K562 (cell line): ENCODE results near the gene SP100. TPM values are rescaled to one million over a fixed set of nuclear protein-coding genes. Genes with fewer than 3 reads are reported as not detected.

ENCODE experiments used
- ATAC-seq: fragments of 200-7000 bp; cut with Tn5 transposase; 3 replicates; pipeline ENCODE4 v1.9.1; 2020; ENCODE audit warnings: moderate library complexity
- BruUV-seq: library from RNA; stranded (reverse); fragments of 400-500 nt; replicated peaks from 2 replicates; lab custom pipeline; 2021; lab: Mats Ljungman, UMichigan
- CTCF ChIA-PET: fragments of 300-600 bp; formaldehyde crosslinking; extraction: SDS; loops from one replicate; lab custom pipeline; 2021; ENCODE audit warnings: low intra/inter-chr PET ratio; lab: Yijun Ruan, JAX
- POLR2A ChIA-PET: fragments of 300-600, 350-650 bp; sonication (Branson Sonifier 250); formaldehyde crosslinking; extraction: SDS; loops from one replicate; lab custom pipeline; 2021; ENCODE audit warnings: antibody characterized with exemption, inconsistent platforms; lab: Yijun Ruan, JAX
- DNase-seq, 4 experiments: peaks; one replicate each; pipeline versions ENCODE4 v3.0.0 to v3.0.0-alpha.2; 2011 to 2018; ENCODE audit warnings: low spot score in 3 of 4, mixed read lengths in 3 of 4; ENCODE audit errors: extremely low read depth in 1 of 4
- FAIRE-seq: peaks from 2 replicates; lab custom pipeline; 2011; peaks lifted over from hg19 to GRCh38; lab: Jason Lieb, UNC
- H2AFZ ChIP-seq: 2 replicates; pipeline ENCODE4 v1.6.0; 2011; ENCODE audit warnings: low read depth, low read length, control low read depth, inconsistent platforms
- H3K27ac ChIP-seq: fragments of 200-600 bp; 3 replicates; pipeline ENCODE4 v1.8.0; 2011; ENCODE audit warnings: low read depth, mild to moderate bottlenecking, control low read depth, inconsistent platforms, low read length, moderate library complexity, mixed read lengths; ENCODE audit errors: extremely low read depth
- H3K27me3 ChIP-seq, 2 experiments: fragments of 300-600 bp in 1 of 2; 2 replicates in 1 of 2; 3 replicates in 1 of 2; pipeline versions ENCODE4 v1.6.0 to v1.8.0; 2011; ENCODE audit warnings: inconsistent platforms in 2 of 2, low read length in 2 of 2, mild to moderate bottlenecking in 1 of 2, mixed read lengths in 1 of 2, moderate library complexity in 1 of 2; ENCODE audit not compliant: control insufficient read depth in 2 of 2, insufficient read depth in 2 of 2
- H3K36me3 ChIP-seq: fragments of 300-600 bp; 3 replicates; pipeline ENCODE4 v1.8.0; 2011; ENCODE audit warnings: mild to moderate bottlenecking, low read length, inconsistent platforms; ENCODE audit not compliant: control insufficient read depth, insufficient read depth
- H3K4me1 ChIP-seq, 2 experiments: fragments of 200-600 bp in 1 of 2; replicated peaks in 1 of 2; 2 replicates in 1 of 2; 3 replicates in 1 of 2; pipeline versions ENCODE4 v1.5.1 to v1.8.0; 2011; ENCODE audit warnings: inconsistent platforms in 2 of 2, low read length in 2 of 2, mild to moderate bottlenecking in 1 of 2, mixed read lengths in 1 of 2, moderate library complexity in 1 of 2; ENCODE audit not compliant: control insufficient read depth in 2 of 2, insufficient read depth in 2 of 2
- H3K4me2 ChIP-seq: 2 replicates; pipeline ENCODE4 v1.6.1; 2011; ENCODE audit warnings: low read length, control low read depth, inconsistent platforms, mixed read lengths; ENCODE audit not compliant: insufficient read depth
- H3K4me3 ChIP-seq: fragments of 200-600 bp; sonication (generic), shearing (Covaris generic); 2 replicates; pipeline ENCODE4 v1.5.1; 2016; ENCODE audit warnings: control low read depth, inconsistent platforms
- H3K79me2 ChIP-seq: fragments of 200-600 bp; 3 replicates; pipeline ENCODE4 v1.8.0; 2011; ENCODE audit warnings: low read length, inconsistent platforms; ENCODE audit not compliant: control insufficient read depth, insufficient read depth
- H3K9ac ChIP-seq, 2 experiments: 2 replicates each; pipeline versions ENCODE4 v1.6.0 to v1.6.1; 2011; ENCODE audit warnings: low read depth in 2 of 2, low read length in 2 of 2, control low read depth in 1 of 2, inconsistent platforms in 1 of 2, mild to moderate bottlenecking in 1 of 2, mixed read lengths in 1 of 2; ENCODE audit not compliant: insufficient read depth in 1 of 2
- H3K9me1 ChIP-seq: one replicate; pipeline ENCODE4 v1.6.0; 2011; ENCODE audit warnings: inconsistent platforms, mild to moderate bottlenecking, low read length, moderate library complexity; ENCODE audit not compliant: control insufficient read depth, insufficient read depth
- H3K9me3 ChIP-seq: replicated peaks from 2 replicates; pipeline ENCODE4 v1.5.1; 2011; ENCODE audit warnings: low read depth, low read length, inconsistent platforms; ENCODE audit not compliant: control insufficient read depth, insufficient read depth
- H4K20me1 ChIP-seq: replicated peaks from 2 replicates; pipeline ENCODE4 v1.6.1; 2011; ENCODE audit warnings: low read length, inconsistent platforms, mixed read lengths; ENCODE audit not compliant: control insufficient read depth, insufficient read depth
- IFI16 ChIP-seq: fragments of 250-450 bp; sonication (Bioruptor Pico); IDR thresholded peaks from 2 replicates; pipeline ENCODE4 v2.1.2; 2022; ENCODE audit warnings: mild to moderate bottlenecking, inconsistent platforms
- KHSRP ChIP-seq: fragments of 450-650 bp; IDR thresholded peaks from 2 replicates; pipeline ENCODE4 v1.6.1; 2017
- MTA2 ChIP-seq: fragments of 450-650 bp; IDR thresholded peaks from 2 replicates; pipeline ENCODE4 v1.6.1; 2016; ENCODE audit warnings: low read depth
- NFE2 ChIP-seq: IDR thresholded peaks from 2 replicates; pipeline ENCODE4 v1.6.1; 2014; ENCODE audit warnings: antibody characterized with exemption, low read depth
- RBM25 ChIP-seq: fragments of 200-400 bp; formaldehyde crosslinking; IDR thresholded peaks from 2 replicates; pipeline ENCODE4 v1.6.1; 2018; ENCODE audit warnings: low read length, low read depth, moderate library complexity; ENCODE audit not compliant: severe bottlenecking
- RNF2 ChIP-seq: sonication (generic); IDR thresholded peaks from 2 replicates; pipeline ENCODE4 v1.6.1; 2016
- SMARCA4 ChIP-seq: fragments of 450-650 bp; IDR thresholded peaks from 2 replicates; pipeline ENCODE4 v1.6.1; 2016
- ZNF124 ChIP-seq: sonication (generic); formaldehyde crosslinking; IDR thresholded peaks from 2 replicates; pipeline ENCODE4 v1.8.1; 2022; ENCODE audit warnings: missing genetic modification reagents
- WGBS: fragments of 100-300 bp; shearing (Covaris generic); methylation state at CpG from one replicate; pipeline ENCODE4 v1.1.6; 2016; ENCODE audit warnings: low coverage, mixed read lengths; ENCODE audit not compliant: insufficient coverage; ENCODE audit errors: missing lambda C conversion rate; 5-methylcytosine and 5-hydroxymethylcytosine counted together
- in situ Hi-C: fragments of 300-500 bp; cut with MboI; formaldehyde crosslinking; loops from 4 replicates; pipeline ENCODE4 v1.15.0; 2018; ENCODE audit warnings: inconsistent platforms, mixed read lengths
- intact Hi-C: fragments of 100-400 bp; cut with micrococcal nuclease; formaldehyde crosslinking; loops from 2 replicates; pipeline ENCODE4 v1.14.2; 2022
- polyA plus RNA-seq, 8 experiments: library from polyadenylated mRNA; depleted of rRNA in 4 of 8; stranded (reverse) in 5 of 8; unstranded in 3 of 8; fragments of >200 nt; fragmentation: Nextera tagmentation in 2 of 8; fragmentation: Illumina TruSeq in 1 of 8; extraction: Ambion mirVana in 2 of 8; extraction: Trizol in 1 of 8; gene quantifications; 2 replicates each; pipeline versions ENCODE4 v1.2.1 to v1.2.3, GENCODE V29; 2011 to 2014; ENCODE audit warnings: inconsistent platforms in 1 of 8, missing spikeins in 1 of 8
- total RNA-seq, 7 experiments: library from RNA; depleted of rRNA in 6 of 7; stranded (reverse); fragments of >200 nt in 6 of 7; fragmentation: Illumina TruSeq in 2 of 7; extraction: Trizol in 2 of 7; gene quantifications; 2 replicates each; pipeline versions ENCODE4 v1.2.1 to v1.2.3, GENCODE V29; 2011 to 2021; ENCODE audit warnings: low replicate concordance in 1 of 7
- TF ChIP-seq, protein P1 (sequence below): sonication (generic); IDR thresholded peaks from 2 replicates; pipeline ENCODE4 v1.6.1; 2016
- TF ChIP-seq, protein P2 (sequence below): fragments of 250-450 bp; sonication (Bioruptor Pico); IDR thresholded peaks from 2 replicates; pipeline ENCODE4 v1.6.1; 2021; ENCODE audit warnings: mild to moderate bottlenecking
- TF ChIP-seq, protein P3 (sequence below): fragments of 250-450 bp; sonication (Bioruptor Pico); IDR thresholded peaks from 2 replicates; pipeline ENCODE4 v1.4.0; 2020; ENCODE audit warnings: mild to moderate bottlenecking, moderate library complexity, borderline replicate concordance
- TF ChIP-seq, protein P4 (sequence below): fragments of 200-800 bp; sonication (Bioruptor generic); IDR thresholded peaks from 2 replicates; pipeline ENCODE4 v1.6.1; 2017; ENCODE audit warnings: missing genetic modification characterization, missing compliant biosample characterization

SP100 gene
- total and polyA plus RNA-seq, 9 of the 15 experiments (the other 6 are each of a cell fraction or from before 2014, with no cell fraction given): 19.2 to 39.2 (median 34.6) TPM

DNA sequence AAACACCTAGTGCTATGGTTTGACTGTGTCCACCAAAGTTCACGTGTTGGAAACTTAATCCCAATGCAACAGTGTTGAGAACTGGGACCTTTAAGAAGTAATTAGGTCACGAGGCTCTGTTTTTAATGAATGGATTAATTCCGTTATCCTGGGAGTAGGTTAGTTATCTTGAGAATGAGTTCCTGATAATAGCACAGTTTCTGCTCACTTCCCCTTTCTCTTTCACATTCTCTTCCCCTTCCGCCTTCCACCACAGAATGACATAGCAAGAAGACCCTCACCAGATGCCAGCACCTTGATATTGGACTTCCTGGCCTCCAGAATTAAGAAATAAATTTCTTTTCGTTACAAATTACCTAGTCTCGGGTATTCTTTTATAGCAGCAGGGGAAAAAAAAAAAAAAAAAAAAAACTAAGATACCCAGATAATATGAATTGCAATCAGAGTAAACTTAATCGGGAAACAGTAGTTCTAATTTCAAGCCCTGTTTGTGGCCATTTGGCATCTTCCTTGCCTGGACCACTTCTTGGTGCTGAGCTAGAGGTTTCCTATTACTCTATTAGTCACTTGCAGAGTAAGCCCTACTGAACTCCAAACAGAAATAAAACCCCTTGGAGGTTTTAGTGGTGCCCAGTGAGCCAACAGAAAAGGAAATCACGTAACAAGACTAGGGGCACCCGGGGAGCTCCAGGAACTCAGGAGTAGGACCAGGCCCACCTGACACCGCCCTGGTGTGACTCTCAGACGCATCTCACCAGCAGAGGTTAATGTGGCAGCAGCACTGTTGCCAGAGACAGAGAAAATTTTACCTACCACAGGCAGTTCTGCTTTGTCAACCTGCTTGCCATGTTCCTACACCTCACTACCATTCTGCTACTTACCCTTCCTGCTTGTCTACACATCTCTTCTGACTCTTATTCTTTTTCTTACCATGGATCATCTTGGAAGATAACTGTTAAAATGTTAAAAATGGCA is 149.1 kb downstream of the SP100 start (continued):
- TF ChIP-seq, protein P1, sequence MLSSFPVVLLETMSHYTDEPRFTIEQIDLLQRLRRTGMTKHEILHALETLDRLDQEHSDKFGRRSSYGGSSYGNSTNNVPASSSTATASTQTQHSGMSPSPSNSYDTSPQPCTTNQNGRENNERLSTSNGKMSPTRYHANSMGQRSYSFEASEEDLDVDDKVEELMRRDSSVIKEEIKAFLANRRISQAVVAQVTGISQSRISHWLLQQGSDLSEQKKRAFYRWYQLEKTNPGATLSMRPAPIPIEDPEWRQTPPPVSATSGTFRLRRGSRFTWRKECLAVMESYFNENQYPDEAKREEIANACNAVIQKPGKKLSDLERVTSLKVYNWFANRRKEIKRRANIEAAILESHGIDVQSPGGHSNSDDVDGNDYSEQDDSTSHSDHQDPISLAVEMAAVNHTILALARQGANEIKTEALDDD: 0 out of 2 replicates have a peak, but pooled peaks have one; percentile 12
- TF ChIP-seq RBM25 (no peak), NFE2 (peak; percentile 65), RNF2 (no peak), KHSRP (no peak), SMARCA4 (no peak)

DNA sequence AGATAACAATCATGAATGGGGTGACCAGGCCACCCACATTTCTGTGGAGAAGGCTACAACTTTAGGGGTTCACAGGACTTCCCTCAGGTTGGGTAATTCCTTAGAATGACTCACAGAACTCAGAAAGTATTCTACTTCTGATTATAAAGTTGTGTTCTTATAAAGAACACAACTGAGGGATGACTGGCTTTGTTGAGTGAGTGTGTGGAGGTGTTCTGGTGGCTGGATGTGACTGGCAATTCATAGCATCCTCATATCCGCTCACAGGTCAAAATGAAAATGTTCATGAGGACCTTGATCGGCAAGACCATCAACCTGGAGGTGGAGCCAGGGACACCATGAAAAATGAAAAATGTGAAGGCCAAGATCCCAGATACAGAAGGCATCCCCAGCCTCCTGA is 153.3 kb downstream of the SP100 start:
- Histone ChIP-seq H3K27ac (no peak overlapping the region), H2AFZ (no peak overlapping the region), H3K4me3 (no peak overlapping the region), H3K4me2 (no peak overlapping the region), H3K4me1 (no peaks in the 10 kb centered on the region; a peak in 2 of 5 replicates), H3K9ac (no peak overlapping the region), H3K36me3 (no peaks in the 10 kb centered on the region), H3K9me1 (no peaks in the 10 kb centered on the region), H3K79me2 (no peaks in the 10 kb centered on the region), H3K9me3 (no peaks in the 10 kb centered on the region), H3K27me3 (no peaks in the 10 kb centered on the region), H4K20me1 (no peaks in the 10 kb centered on the region)
- in situ Hi-C loops: no loop called here
- WGBS: 15% methylated on average over 2 of the region's 2 CpGs
- ChIA-PET CTCF (no interaction called here), POLR2A (no interaction called here)
- no TSS peak for BruUV-seq
- FAIRE-seq: no peak
- ATAC-seq: no peak
- intact Hi-C loops: no loop called here
- no peak for DNase-seq
- TF ChIP-seq, protein P2, sequence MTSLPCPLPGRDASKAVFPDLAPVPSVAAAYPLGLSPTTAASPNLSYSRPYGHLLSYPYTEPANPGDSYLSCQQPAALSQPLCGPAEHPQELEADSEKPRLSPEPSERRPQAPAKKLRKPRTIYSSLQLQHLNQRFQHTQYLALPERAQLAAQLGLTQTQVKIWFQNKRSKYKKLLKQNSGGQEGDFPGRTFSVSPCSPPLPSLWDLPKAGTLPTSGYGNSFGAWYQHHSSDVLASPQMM (CRISPR knock-in tag): no peak
- TF ChIP-seq, protein P3, sequence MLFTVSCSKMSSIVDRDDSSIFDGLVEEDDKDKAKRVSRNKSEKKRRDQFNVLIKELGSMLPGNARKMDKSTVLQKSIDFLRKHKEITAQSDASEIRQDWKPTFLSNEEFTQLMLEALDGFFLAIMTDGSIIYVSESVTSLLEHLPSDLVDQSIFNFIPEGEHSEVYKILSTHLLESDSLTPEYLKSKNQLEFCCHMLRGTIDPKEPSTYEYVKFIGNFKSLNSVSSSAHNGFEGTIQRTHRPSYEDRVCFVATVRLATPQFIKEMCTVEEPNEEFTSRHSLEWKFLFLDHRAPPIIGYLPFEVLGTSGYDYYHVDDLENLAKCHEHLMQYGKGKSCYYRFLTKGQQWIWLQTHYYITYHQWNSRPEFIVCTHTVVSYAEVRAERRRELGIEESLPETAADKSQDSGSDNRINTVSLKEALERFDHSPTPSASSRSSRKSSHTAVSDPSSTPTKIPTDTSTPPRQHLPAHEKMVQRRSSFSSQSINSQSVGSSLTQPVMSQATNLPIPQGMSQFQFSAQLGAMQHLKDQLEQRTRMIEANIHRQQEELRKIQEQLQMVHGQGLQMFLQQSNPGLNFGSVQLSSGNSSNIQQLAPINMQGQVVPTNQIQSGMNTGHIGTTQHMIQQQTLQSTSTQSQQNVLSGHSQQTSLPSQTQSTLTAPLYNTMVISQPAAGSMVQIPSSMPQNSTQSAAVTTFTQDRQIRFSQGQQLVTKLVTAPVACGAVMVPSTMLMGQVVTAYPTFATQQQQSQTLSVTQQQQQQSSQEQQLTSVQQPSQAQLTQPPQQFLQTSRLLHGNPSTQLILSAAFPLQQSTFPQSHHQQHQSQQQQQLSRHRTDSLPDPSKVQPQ: no peak
- TF ChIP-seq, protein P4, sequence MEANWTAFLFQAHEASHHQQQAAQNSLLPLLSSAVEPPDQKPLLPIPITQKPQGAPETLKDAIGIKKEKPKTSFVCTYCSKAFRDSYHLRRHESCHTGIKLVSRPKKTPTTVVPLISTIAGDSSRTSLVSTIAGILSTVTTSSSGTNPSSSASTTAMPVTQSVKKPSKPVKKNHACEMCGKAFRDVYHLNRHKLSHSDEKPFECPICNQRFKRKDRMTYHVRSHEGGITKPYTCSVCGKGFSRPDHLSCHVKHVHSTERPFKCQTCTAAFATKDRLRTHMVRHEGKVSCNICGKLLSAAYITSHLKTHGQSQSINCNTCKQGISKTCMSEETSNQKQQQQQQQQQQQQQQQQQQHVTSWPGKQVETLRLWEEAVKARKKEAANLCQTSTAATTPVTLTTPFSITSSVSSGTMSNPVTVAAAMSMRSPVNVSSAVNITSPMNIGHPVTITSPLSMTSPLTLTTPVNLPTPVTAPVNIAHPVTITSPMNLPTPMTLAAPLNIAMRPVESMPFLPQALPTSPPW (CRISPR knock-in tag): no peak
- TF ChIP-seq, protein P1: no peak
- TF ChIP-seq MTA2 (no peak), IFI16 (no peak), ZNF124 (CRISPR knock-in tag) (no peak)
